Neuron (in vitro differentiated cells): ENCODE data around the gene FAM20A.

Experiments
- H2AFZ ChIP-seq: one replicate; pipeline ENCODE4 v1.6.1; 2013; ENCODE audit warnings: low read depth, mild to moderate bottlenecking, inconsistent platforms, low read length, moderate library complexity
- H3K27me3 ChIP-seq: one replicate; pipeline ENCODE4 v1.6.1; 2013; ENCODE audit warnings: low read length; ENCODE audit not compliant: insufficient read depth
- H3K36me3 ChIP-seq: one replicate; pipeline ENCODE4 v1.6.1; 2013; ENCODE audit warnings: low read length; ENCODE audit not compliant: insufficient read depth
- H3K4me1 ChIP-seq: one replicate; pipeline ENCODE4 v1.6.1; 2013; ENCODE audit warnings: low read length; ENCODE audit not compliant: insufficient read depth
- H3K4me3 ChIP-seq: 2 replicates; pipeline ENCODE4 v1.5.1; 2013; ENCODE audit warnings: mild to moderate bottlenecking, low read length, moderate library complexity
- H3K9me3 ChIP-seq: one replicate; pipeline ENCODE4 v1.6.1; 2013; ENCODE audit warnings: low read length

FAM20A gene

DNA sequence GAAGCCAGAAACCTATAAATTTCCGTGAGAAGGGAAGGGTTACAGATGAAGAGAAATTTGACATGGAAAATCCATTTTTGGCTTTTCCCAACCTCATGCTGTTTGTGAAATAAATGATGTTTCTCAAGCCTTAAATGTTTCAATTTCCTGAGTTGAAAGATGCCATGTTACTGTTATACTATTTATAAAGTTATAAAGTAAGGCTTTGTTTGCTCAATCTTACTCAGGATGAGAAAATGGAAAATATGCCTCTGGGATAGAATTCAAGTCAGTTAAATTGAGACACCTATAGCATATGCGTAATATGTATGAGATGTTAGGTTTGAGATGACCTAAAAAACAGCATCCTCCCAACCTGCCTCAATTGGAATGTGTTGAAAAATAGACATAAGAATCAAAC lies 19.9 kb upstream of the FAM20A start:
- Histone ChIP-seq H3K9me3 (no peaks in the 10 kb centered on the region), H3K4me1 (peaks cover 22% of the 10 kb centered on the region), H3K4me3 (no peak overlapping the region), H3K36me3 (no peaks in the 10 kb centered on the region), H2AFZ (no peak overlapping the region), H3K27me3 (no peaks in the 10 kb centered on the region)

DNA sequence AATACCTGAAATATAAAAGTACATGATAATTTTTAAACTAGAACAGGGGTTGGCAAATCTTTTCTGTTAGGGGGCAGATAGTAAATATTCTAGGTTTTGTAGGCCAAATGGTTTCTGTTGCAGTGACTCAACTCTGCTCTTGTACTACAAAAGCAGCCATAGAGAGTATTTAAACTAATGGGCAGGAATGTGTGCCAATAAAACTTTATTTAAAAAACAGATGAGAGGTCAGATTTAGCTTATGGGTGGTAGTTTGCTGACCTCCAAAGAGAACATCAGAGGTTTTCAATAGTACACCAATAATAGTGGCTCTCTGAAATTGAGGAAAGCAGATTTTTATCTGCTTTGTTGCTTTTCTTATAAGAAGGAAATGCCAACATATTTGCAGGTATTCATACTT lies 15.2 kb upstream of the FAM20A start:
- no peaks in the 10 kb centered on the region for H3K27me3 ChIP-seq
- peaks cover 9% of the 10 kb centered on the region for H3K4me1 ChIP-seq
- no peak overlapping the region for H2AFZ ChIP-seq
- no peak overlapping the region for H3K4me3 ChIP-seq
- H3K36me3 ChIP-seq: no peaks in the 10 kb centered on the region
- H3K9me3 ChIP-seq: no peaks in the 10 kb centered on the region

DNA sequence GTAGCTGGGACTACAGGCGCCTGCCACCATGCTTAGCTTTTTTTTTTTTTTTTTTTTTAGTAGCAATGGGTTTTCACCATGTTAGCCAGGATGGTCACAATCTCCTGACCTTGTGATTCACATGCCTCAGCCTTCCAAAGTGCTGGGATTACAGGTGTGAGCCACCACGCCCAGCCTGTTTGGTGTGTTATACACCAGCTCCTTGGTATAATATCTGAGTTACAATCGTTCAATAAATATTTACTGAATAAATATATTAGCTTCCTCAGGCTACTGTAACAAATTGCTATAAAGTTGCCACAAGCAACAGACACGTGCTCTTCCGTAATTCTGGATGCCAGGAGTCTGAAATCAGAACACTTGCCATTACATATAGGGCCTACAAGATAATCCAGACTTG lies 13.6 kb upstream of the FAM20A start:
- H3K4me3 ChIP-seq: no peak overlapping the region

DNA sequence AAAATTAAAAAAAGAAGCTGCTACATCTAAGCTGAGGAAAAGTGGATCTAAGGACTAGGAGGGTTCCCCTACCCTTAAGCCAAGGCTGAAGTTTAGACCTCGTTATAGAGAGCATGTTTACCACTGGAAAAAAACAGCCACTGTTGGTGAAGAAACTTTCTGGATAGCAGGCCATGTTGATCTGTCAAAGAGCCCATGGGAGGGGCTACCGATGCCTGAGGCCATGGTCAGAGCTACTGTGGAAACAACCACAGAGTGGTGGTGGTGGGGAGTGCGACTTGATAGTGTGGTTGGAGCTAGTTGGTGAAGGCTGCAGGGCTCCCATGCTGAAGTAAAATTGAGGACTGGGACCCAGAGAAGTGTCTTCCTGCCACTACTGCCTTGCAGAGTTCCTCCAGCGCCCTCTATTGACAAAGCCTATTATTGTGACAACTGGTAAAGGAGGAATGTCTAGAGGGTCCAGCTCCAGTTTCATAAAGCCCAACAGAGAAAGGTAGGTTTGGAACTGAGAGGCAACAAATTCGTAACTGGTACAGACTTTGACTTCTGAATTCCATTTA lies 12.7 kb upstream of the FAM20A start:
- H2AFZ ChIP-seq: no peak overlapping the region
- H3K27me3 ChIP-seq: no peaks in the 10 kb centered on the region
- H3K36me3 ChIP-seq: no peaks in the 10 kb centered on the region
- peaks cover 6% of the 10 kb centered on the region for H3K9me3 ChIP-seq
- no peak overlapping the region for H3K4me3 ChIP-seq
- H3K4me1 ChIP-seq: peaks cover 2% of the 10 kb centered on the region

More for the DNA sequence above, 13.6 kb upstream of the FAM20A start:
- no peaks in the 10 kb centered on the region for H3K36me3 ChIP-seq
- peaks cover 6% of the 10 kb centered on the region for H3K4me1 ChIP-seq
- H3K9me3 ChIP-seq: peaks cover 2% of the 10 kb centered on the region
- H3K27me3 ChIP-seq: no peaks in the 10 kb centered on the region
- H2AFZ ChIP-seq: no peak overlapping the region

DNA sequence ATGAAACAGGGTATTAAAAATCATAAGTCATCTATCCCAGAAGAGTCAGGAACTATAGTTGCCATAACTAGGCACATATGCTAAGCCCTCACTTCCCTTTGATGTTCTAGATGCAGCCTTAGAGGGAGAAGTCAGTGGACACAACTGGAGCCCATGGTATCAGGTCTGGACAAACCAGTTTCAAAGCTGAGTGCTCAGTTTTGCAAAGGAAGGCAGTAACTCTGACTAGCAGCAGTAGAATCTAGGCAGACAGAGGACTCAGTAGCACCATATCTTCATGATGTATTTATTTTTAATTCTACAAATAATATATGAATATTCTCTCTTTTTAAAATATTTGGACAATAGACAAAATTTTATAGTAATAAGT lies 11.7 kb upstream of the FAM20A start:
- Histone ChIP-seq H3K36me3 (no peaks in the 10 kb centered on the region), H3K4me1 (peaks cover 2% of the 10 kb centered on the region), H3K4me3 (no peak overlapping the region), H2AFZ (no peak overlapping the region), H3K27me3 (no peaks in the 10 kb centered on the region), H3K9me3 (peaks cover 7% of the 10 kb centered on the region)

GRCh38 chr17:68612209-68612922 lies 11.2 kb upstream of the FAM20A start:
- peaks cover 2% of the 10 kb centered on the region for H3K4me1 ChIP-seq
- no peaks in the 10 kb centered on the region for H3K36me3 ChIP-seq
- H3K4me3 ChIP-seq: no peak overlapping the region
- H2AFZ ChIP-seq: no peak overlapping the region
- H3K27me3 ChIP-seq: no peaks in the 10 kb centered on the region
- peaks cover 7% of the 10 kb centered on the region for H3K9me3 ChIP-seq

DNA sequence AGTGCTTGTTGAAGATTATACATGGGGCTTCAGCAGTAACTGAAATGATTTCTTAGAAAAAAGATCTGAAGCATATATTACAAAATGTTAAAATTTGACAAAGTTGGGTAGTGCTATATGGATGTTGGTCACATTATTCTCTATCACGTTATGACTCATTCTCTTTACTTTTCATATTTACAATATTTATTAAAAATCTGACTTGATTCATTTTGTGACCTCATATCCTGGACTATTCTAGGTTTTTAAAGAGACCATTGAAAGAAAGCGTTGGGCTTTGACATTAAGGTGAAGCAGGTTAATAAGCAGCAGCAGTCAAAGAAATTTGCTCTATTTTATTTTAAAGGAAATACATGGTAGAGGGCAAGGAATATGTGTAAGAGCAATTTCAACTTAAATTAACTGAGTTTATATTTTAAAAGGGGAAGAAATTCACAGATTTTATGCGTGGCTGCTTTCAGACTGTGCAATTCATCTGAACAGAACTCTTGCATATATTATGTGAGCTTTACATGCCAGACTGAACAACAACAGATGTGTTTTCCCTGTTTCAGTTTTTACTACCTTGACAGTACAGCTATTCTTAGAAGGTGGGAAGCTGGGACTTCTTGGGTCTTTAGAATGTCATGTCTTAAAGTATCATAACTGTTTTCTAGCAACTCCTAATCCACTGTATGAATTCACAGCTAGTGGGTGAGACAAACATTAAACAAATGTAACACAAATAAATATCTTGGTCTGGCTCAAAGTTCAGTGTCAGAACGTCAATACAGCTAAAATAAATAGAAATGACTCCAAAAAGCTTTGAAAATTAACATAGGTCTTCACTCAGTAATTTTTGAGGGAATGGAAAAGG lies 10.4 kb upstream of the FAM20A start:
- Histone ChIP-seq H3K36me3 (no peaks in the 10 kb centered on the region), H2AFZ (no peak overlapping the region), H3K4me3 (no peak overlapping the region), H3K4me1 (peaks cover 2% of the 10 kb centered on the region), H3K9me3 (peaks cover 7% of the 10 kb centered on the region), H3K27me3 (no peaks in the 10 kb centered on the region)

- Histone ChIP-seq H3K36me3 (no peaks in the 10 kb centered on the region), H3K4me1 (peaks cover 2% of the 10 kb centered on the region), H2AFZ (no peak overlapping the region), H3K9me3 (peaks cover 7% of the 10 kb centered on the region), H3K27me3 (no peaks in the 10 kb centered on the region), H3K4me3 (no peak overlapping the region)
Observed at GRCh38 chr17:68610554-68610953, 9.4 kb upstream of the FAM20A start.

GRCh38 chr17:68608515-68609130 lies 7.5 kb upstream of the FAM20A start:
- peaks cover 7% of the 10 kb centered on the region for H3K9me3 ChIP-seq

DNA sequence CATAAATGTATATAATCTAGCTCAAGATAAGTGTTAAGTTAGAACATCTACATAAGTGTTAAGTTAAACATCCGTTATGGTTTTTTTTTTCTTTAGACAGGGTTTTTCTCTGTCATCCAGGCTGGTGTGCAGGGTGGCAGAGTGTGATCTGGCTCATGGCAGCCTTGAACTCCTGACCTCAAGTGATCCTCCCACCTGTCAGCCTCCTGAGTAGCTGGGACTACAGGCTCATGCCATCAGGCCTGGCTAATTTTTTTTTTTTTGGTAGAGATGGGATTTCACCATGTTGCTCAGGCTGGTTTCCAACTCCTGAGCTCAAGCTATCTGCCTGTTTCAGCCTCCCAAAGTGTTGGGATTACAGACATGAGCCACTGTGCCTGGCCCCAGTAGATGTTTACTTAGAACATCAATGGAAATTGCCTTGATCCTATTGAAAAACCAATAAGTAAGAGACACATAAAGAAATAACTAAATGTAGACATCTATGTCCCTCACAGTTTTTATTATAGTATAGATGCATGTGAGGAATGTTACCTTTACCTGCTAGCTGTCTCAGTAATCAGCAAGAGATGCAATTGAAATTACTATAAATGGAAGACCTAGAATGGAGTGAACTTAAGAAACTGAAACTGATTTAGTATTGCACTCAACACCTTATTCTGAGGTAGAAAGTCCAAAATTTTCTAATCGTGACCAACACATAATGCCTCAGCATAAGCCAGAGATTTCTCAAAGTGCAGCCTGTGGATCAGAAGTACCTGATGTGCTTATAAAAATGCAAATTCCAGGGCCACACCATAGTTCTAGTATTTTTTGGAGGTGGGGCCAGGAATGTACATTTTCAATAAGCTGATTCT lies 5.5 kb upstream of the FAM20A start:
- peaks cover 9% of the 10 kb centered on the region for H3K9me3 ChIP-seq
- H3K4me3 ChIP-seq: no peak overlapping the region

More at GRCh38 chr17:68608515-68609130, 7.5 kb upstream of the FAM20A start:
- Histone ChIP-seq H3K36me3 (no peaks in the 10 kb centered on the region), H3K4me1 (peaks cover 2% of the 10 kb centered on the region), H3K4me3 (no peak overlapping the region), H3K27me3 (no peaks in the 10 kb centered on the region), H2AFZ (no peak overlapping the region)

GRCh38 chr17:68605914-68606313 lies 4.7 kb upstream of the FAM20A start:
- H3K9me3 ChIP-seq: peaks cover 9% of the 10 kb centered on the region

More for the DNA sequence above, 5.5 kb upstream of the FAM20A start:
- Histone ChIP-seq H3K4me1 (peaks cover 2% of the 10 kb centered on the region), H3K36me3 (no peaks in the 10 kb centered on the region), H3K27me3 (peaks cover 18% of the 10 kb centered on the region), H2AFZ (no peak overlapping the region)

DNA sequence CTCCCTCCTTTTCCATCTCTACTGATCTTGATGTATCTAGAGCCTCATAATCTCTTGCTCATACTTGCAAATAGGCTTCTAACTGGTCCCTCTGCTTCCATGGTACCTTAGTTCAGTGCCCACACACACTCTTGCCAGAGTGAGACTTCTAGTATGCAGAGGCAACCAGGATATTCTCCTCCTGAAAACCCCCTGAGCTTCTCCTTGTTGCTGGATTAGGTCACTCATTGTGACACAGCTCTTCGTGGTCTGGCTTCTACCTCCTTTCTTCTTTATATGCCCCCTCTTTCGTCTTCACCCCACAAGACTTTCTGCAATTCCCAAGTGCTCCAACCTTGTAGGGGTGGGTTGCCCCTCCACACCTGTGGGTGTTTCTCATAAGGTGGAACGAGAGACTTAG lies 2.5 kb upstream of the FAM20A start:
- no peak overlapping the region for H2AFZ ChIP-seq
- H3K4me1 ChIP-seq: peaks cover 15% of the 10 kb centered on the region
- H3K9me3 ChIP-seq: peaks cover 3% of the 10 kb centered on the region
- no peak overlapping the region for H3K4me3 ChIP-seq
- H3K27me3 ChIP-seq: peaks cover 47% of the 10 kb centered on the region
- H3K36me3 ChIP-seq: no peaks in the 10 kb centered on the region

More at GRCh38 chr17:68605914-68606313, 4.7 kb upstream of the FAM20A start:
- Histone ChIP-seq H3K4me3 (no peak overlapping the region), H3K36me3 (no peaks in the 10 kb centered on the region), H3K4me1 (peaks cover 4% of the 10 kb centered on the region), H3K27me3 (peaks cover 25% of the 10 kb centered on the region), H2AFZ (no peak overlapping the region)
